ENCODE results near the gene CLRN2.

GRCh38 chr4:17561195-17561909 lies 46.4 kb downstream of the CLRN2 start:
- no peak for TF ChIP-seq CTCF (conservative IDR thresholded peaks at IDR 0.05 in 1 of 2, IDR thresholded peaks at IDR 0.05 in 1 of 2; ENCODE audit: low read depth in 1 of 2, low read length in 2 of 2)
- no peak for TF ChIP-seq EZH2 (IDR thresholded peaks at IDR 0.05; ENCODE audit: low read length, missing control alignments)
